ENCODE measurements around the gene XAF1.

Gene XAF1

GRCh38 chr17:6755731-6756184 lies at the start of gene XAF1:
TSS of gene XAF1 (plus strand) at chr17:6756046. CDS start at chr17:6756079, 33 bp downstream.
- DNase-seq (ENCODE audit: low spot score), result no peak
- in situ Hi-C loops (cut with MboI; ENCODE audit: low pct_unique_long_range_greater_than_20kb, low sequenced_read_pairs, unreplicated experiment), result no loop called here
- TF ChIP-seq CTCF (IDR thresholded peaks at IDR 0.05; ENCODE audit: extremely low read depth, insufficient read depth, missing control alignments), result no peak

- in situ Hi-C loops (cut with MboI; ENCODE audit: low pct_unique_long_range_greater_than_20kb, low sequenced_read_pairs, unreplicated experiment), result no loop called here
- no peak for TF ChIP-seq CTCF (IDR thresholded peaks at IDR 0.05; ENCODE audit: extremely low read depth, insufficient read depth, missing control alignments)
- no peak for DNase-seq (ENCODE audit: low spot score)
Observed at GRCh38 chr17:6706499-6706898, 49.3 kb upstream of the XAF1 start.

- no peak for TF ChIP-seq CTCF (IDR thresholded peaks at IDR 0.05; ENCODE audit: extremely low read depth, insufficient read depth, missing control alignments)
- DNase-seq (ENCODE audit: low spot score), result no peak
- in situ Hi-C loops (cut with MboI; ENCODE audit: low pct_unique_long_range_greater_than_20kb, low sequenced_read_pairs, unreplicated experiment), result no loop called here
Observed at GRCh38 chr17:6706996-6707395, 48.9 kb upstream of the XAF1 start.

- in situ Hi-C loops (cut with MboI; ENCODE audit: low pct_unique_long_range_greater_than_20kb, low sequenced_read_pairs, unreplicated experiment), result no loop called here
- DNase-seq (ENCODE audit: low spot score), result no peak
- TF ChIP-seq CTCF (IDR thresholded peaks at IDR 0.05; ENCODE audit: extremely low read depth, insufficient read depth, missing control alignments), result no peak
Observed at GRCh38 chr17:6708357-6708961, 47.4 kb upstream of the XAF1 start.

- DNase-seq (ENCODE audit: low spot score), result no peak
- in situ Hi-C loops (cut with MboI; ENCODE audit: low pct_unique_long_range_greater_than_20kb, low sequenced_read_pairs, unreplicated experiment), result no loop called here
- no peak for TF ChIP-seq CTCF (IDR thresholded peaks at IDR 0.05; ENCODE audit: extremely low read depth, insufficient read depth, missing control alignments)
Observed at GRCh38 chr17:6710317-6710716, 45.5 kb upstream of the XAF1 start.

- in situ Hi-C loops (cut with MboI; ENCODE audit: low pct_unique_long_range_greater_than_20kb, low sequenced_read_pairs, unreplicated experiment), result no loop called here
- TF ChIP-seq CTCF (IDR thresholded peaks at IDR 0.05; ENCODE audit: extremely low read depth, insufficient read depth, missing control alignments), result no peak
- DNase-seq (ENCODE audit: low spot score), result no peak
Observed at GRCh38 chr17:6711081-6711674, 44.7 kb upstream of the XAF1 start.

Data from GM13977 (cell line).